HEK293T (cell line): ENCODE data around the gene BAIAP2.

ENCODE experiments used
- BHLHE40 ChIP-seq: fragments of 450-650 bp; IDR thresholded peaks from 2 replicates; pipeline ENCODE4 v1.6.1; 2016; ENCODE audit warnings: mild to moderate bottlenecking, moderate library complexity, borderline replicate concordance
- FOXK2 ChIP-seq: fragments of 450-650 bp; IDR thresholded peaks from 2 replicates; pipeline ENCODE4 v1.6.1; 2016; ENCODE audit warnings: mild to moderate bottlenecking
- LEF1 ChIP-seq: fragments of 450-650 bp; IDR thresholded peaks from 2 replicates; pipeline ENCODE4 v1.6.1; 2017; ENCODE audit warnings: mild to moderate bottlenecking, borderline replicate concordance

- TF ChIP-seq FOXK2 (no peak), LEF1 (no peak), BHLHE40 (no peak)
Observed at GRCh38 chr17:81061027-81061735, 26.2 kb downstream of the BAIAP2 start.
